Panc1 (cell line): ENCODE results near the gene NIPSNAP2. TPM values are rescaled to one million over a fixed set of nuclear protein-coding genes. Genes with fewer than 3 reads are reported as not detected.

Source experiments
- ATAC-seq: fragments of 200-7000 bp; cut with Tn5 transposase; 2 replicates; pipeline ENCODE4 v1.9.1; 2020; ENCODE audit warnings: mild to moderate bottlenecking, moderate library complexity
- BruUV-seq: library from RNA; stranded (reverse); fragments of 400-500 nt; replicated peaks from 2 replicates; lab custom pipeline; 2021; lab: Mats Ljungman, UMichigan
- CTCF ChIA-PET: fragments of 300-600 bp; sonication (Branson Sonifier 250); formaldehyde crosslinking; loops from one replicate; lab custom pipeline; 2022; ENCODE audit warnings: antibody characterized with exemption; lab: Charles Lee
- POLR2A ChIA-PET: fragments of 300-600 bp; sonication (Branson Sonifier 250); formaldehyde crosslinking; loops from one replicate; lab custom pipeline; 2022; ENCODE audit warnings: antibody characterized with exemption; lab: Charles Lee
- DNase-seq: peaks from one replicate; pipeline ENCODE4 v3.0.0-alpha.2; 2010; ENCODE audit warnings: low read depth, low spot score
- H3K27ac ChIP-seq: 2 replicates; pipeline ENCODE4 v1.5.1; 2011; ENCODE audit warnings: mild to moderate bottlenecking, low read length, inconsistent platforms
- H3K27me3 ChIP-seq: fragments of 200-500 bp; sonication (Bioruptor generic); 2 replicates; pipeline ENCODE4 v1.6.0; 2014; ENCODE audit warnings: low read length, inconsistent platforms; ENCODE audit not compliant: control insufficient read depth, insufficient read depth
- H3K36me3 ChIP-seq: fragments of 200-500 bp; sonication (Bioruptor generic); 2 replicates; pipeline ENCODE4 v1.5.1; 2014; ENCODE audit warnings: inconsistent platforms, mild to moderate bottlenecking, low read length, moderate library complexity; ENCODE audit not compliant: control insufficient read depth, insufficient read depth
- H3K4me1 ChIP-seq: 2 replicates; pipeline ENCODE4 v1.5.1; 2011; ENCODE audit warnings: inconsistent platforms, mild to moderate bottlenecking, low read length, moderate library complexity; ENCODE audit not compliant: control insufficient read depth, insufficient read depth
- H3K4me3 ChIP-seq, 2 experiments: 2 replicates each; pipeline ENCODE4 v1.5.1; 2011 to 2012; ENCODE audit warnings: low read depth in 2 of 2, low read length in 2 of 2, mild to moderate bottlenecking in 2 of 2, inconsistent platforms in 1 of 2, moderate library complexity in 1 of 2
- H3K9me3 ChIP-seq: fragments of 200-500 bp; sonication (Bioruptor generic); 2 replicates; pipeline ENCODE4 v1.5.1; 2014; ENCODE audit warnings: low read depth, mild to moderate bottlenecking, inconsistent platforms, low read length, moderate library complexity; ENCODE audit not compliant: control insufficient read depth, insufficient read depth
- POLR2AphosphoS5 ChIP-seq: IDR thresholded peaks from 2 replicates; pipeline ENCODE4 v1.6.1; 2012; ENCODE audit warnings: mild to moderate bottlenecking, low read depth, low read length, moderate library complexity
- SIN3A ChIP-seq: IDR thresholded peaks from 2 replicates; pipeline ENCODE4 v1.6.1; 2012; ENCODE audit warnings: low read depth, mild to moderate bottlenecking, low read length, moderate library complexity, borderline replicate concordance; ENCODE audit not compliant: insufficient read depth
- TCF7L2 ChIP-seq: IDR thresholded peaks from 2 replicates; pipeline ENCODE4 v1.6.1; 2011; ENCODE audit warnings: mild to moderate bottlenecking, low read depth, low read length, inconsistent platforms
- in situ Hi-C: cut with HindIII; loops from 2 replicates; pipeline ENCODE4 v1.10.0; 2016; ENCODE audit warnings: low sequenced_read_pairs, low pct_unique_long_range_greater_than_20kb
- intact Hi-C: fragments of 100-400 bp; cut with micrococcal nuclease; formaldehyde crosslinking; loops from one replicate; pipeline ENCODE4 v1.10.0; 2022; ENCODE audit not compliant: unreplicated experiment
- total RNA-seq: library from RNA; stranded (reverse); gene quantifications from one replicate; pipeline ENCODE4 v1.2.1, GENCODE V29; 2021; ENCODE audit not compliant: unreplicated experiment
- TF ChIP-seq, protein P1 (sequence below), 2 experiments: IDR thresholded peaks; 2 replicates each; pipeline ENCODE4 v1.6.1; 2011 to 2012; ENCODE audit warnings: low read depth in 2 of 2, control low read depth in 1 of 2, low read length in 1 of 2, mild to moderate bottlenecking in 1 of 2, moderate library complexity in 1 of 2; ENCODE audit not compliant: insufficient read depth in 1 of 2
- TF ChIP-seq, protein P2 (sequence below): fragments of 450-650 bp; IDR thresholded peaks from 2 replicates; pipeline ENCODE4 v1.5.1; 2017; ENCODE audit warnings: mild to moderate bottlenecking

The NIPSNAP2 gene
- total RNA-seq, 1 experiment from 2014 or later: 93.2 TPM

- H3K9me3 ChIP-seq: no peaks in the 10 kb centered on the region
- DNase-seq (no peak), ATAC-seq (no peak)
- TSS peak; percentile 70 for BruUV-seq
- no peaks in the 10 kb centered on the region for H3K36me3 ChIP-seq
- H3K27me3 ChIP-seq: no peaks in the 10 kb centered on the region
- POLR2A ChIA-PET: interaction anchor here (0.7 kb wide), 1 partner anchor 33 kb away, joined by 5 read pairs; no protein-coding TSS in a partner anchor
- H3K4me1 ChIP-seq: peaks cover 19% of the 10 kb centered on the region
- H3K27ac ChIP-seq: no peak overlapping the region
- intact Hi-C loops: no loop called here
- CTCF ChIA-PET: interaction anchor here (1.3 kb wide), 1 partner anchor 374 kb away, joined by 3 read pairs; no protein-coding TSS in a partner anchor
- TF ChIP-seq SIN3A: no peak
- TF ChIP-seq, protein P1, sequence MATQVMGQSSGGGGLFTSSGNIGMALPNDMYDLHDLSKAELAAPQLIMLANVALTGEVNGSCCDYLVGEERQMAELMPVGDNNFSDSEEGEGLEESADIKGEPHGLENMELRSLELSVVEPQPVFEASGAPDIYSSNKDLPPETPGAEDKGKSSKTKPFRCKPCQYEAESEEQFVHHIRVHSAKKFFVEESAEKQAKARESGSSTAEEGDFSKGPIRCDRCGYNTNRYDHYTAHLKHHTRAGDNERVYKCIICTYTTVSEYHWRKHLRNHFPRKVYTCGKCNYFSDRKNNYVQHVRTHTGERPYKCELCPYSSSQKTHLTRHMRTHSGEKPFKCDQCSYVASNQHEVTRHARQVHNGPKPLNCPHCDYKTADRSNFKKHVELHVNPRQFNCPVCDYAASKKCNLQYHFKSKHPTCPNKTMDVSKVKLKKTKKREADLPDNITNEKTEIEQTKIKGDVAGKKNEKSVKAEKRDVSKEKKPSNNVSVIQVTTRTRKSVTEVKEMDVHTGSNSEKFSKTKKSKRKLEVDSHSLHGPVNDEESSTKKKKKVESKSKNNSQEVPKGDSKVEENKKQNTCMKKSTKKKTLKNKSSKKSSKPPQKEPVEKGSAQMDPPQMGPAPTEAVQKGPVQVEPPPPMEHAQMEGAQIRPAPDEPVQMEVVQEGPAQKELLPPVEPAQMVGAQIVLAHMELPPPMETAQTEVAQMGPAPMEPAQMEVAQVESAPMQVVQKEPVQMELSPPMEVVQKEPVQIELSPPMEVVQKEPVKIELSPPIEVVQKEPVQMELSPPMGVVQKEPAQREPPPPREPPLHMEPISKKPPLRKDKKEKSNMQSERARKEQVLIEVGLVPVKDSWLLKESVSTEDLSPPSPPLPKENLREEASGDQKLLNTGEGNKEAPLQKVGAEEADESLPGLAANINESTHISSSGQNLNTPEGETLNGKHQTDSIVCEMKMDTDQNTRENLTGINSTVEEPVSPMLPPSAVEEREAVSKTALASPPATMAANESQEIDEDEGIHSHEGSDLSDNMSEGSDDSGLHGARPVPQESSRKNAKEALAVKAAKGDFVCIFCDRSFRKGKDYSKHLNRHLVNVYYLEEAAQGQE (IDR thresholded peaks at IDR 0.05; ENCODE audit: insufficient read depth in 1 of 2, low read depth in 2 of 2, low read length in 1 of 2): no peak
- no peak for TF ChIP-seq TCF7L2
- no peak for TF ChIP-seq POLR2AphosphoS5
- TF ChIP-seq, protein P2, sequence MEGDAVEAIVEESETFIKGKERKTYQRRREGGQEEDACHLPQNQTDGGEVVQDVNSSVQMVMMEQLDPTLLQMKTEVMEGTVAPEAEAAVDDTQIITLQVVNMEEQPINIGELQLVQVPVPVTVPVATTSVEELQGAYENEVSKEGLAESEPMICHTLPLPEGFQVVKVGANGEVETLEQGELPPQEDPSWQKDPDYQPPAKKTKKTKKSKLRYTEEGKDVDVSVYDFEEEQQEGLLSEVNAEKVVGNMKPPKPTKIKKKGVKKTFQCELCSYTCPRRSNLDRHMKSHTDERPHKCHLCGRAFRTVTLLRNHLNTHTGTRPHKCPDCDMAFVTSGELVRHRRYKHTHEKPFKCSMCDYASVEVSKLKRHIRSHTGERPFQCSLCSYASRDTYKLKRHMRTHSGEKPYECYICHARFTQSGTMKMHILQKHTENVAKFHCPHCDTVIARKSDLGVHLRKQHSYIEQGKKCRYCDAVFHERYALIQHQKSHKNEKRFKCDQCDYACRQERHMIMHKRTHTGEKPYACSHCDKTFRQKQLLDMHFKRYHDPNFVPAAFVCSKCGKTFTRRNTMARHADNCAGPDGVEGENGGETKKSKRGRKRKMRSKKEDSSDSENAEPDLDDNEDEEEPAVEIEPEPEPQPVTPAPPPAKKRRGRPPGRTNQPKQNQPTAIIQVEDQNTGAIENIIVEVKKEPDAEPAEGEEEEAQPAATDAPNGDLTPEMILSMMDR: no peak
- in situ Hi-C loops: no loop called here
- H3K4me3 ChIP-seq: no peak overlapping the region
Observed at GRCh38 chr7:55966851-55967250, 2.5 kb downstream of the NIPSNAP2 start.

DNA sequence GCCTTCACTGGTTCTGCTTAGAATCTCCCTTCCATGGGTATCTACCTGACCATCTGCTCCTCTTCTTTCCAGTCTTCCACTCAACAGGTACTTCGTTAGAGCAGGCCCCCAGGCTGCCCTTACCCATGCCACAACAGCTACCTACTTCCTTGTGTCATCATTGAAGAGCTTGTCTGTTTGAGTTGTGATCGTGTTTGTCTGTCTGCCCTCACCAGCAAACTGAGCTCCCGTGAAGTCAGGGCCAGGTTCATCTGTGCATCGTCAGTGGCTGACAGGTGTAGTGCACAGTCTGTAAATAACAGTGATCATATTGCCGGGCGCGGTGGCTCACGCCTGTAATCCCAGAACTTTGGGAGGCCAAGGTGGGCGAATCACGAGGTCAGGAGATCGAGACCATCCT, 5.0 kb downstream of the NIPSNAP2 start:
- TF ChIP-seq POLR2AphosphoS5 (no peak), SIN3A (no peak), TCF7L2 (no peak)
- TF ChIP-seq, protein P2: no peak
- TF ChIP-seq, protein P1 (IDR thresholded peaks at IDR 0.05; ENCODE audit: insufficient read depth in 1 of 2, low read depth in 2 of 2, low read length in 1 of 2): no peak
- ChIA-PET CTCF (interaction anchor here (0.6 kb wide), 1 partner anchor 199 kb away, joined by 5 read pairs; no protein-coding TSS in a partner anchor), POLR2A (no interaction called here)
- Histone ChIP-seq H3K27ac (0 out of 2 replicates have a peak overlapping the region, but pooled peaks have one; percentile 11), H3K4me3 (no peak overlapping the region), H3K9me3 (no peaks in the 10 kb centered on the region), H3K27me3 (no peaks in the 10 kb centered on the region), H3K36me3 (no peaks in the 10 kb centered on the region), H3K4me1 (peaks cover 19% of the 10 kb centered on the region)
- no peak for ATAC-seq
- in situ Hi-C loops: no loop called here
- no peak for DNase-seq
- no TSS peak for BruUV-seq
- intact Hi-C loops: no loop called here
